Measurements from ENCODE around the gene DMXL1. TPM values are rescaled to one million over a fixed set of nuclear protein-coding genes. Genes with fewer than 3 reads are reported as not detected.

The DMXL1 gene
- total RNA-seq, 4 donors from 2014 or later = 38.4 to 157 (median 48.2) TPM

DNA sequence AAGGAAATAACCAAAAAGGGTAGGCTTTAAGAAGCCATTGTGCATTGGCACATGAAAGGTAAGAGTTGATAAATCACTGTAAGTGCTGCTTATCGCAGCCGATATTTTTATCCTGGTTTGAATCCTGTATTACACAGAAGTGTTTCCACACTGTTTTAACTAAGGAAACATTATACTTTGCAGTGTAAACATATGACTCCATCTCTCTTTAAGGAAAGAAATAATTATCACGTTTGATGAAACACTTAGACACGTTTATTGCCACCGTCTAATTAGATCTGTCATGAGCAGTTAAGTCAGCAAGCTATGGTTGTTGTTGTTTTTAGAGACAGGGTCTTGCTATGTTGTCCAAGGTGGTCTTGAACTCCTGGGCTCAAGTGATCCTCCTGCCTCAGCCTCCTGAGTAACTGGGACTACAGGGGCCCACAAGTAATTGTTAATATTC lies 199.3 kb downstream of the DMXL1 start:
- Histone ChIP-seq H3K4me1 (peaks cover 0 to 64% (median 0%) of the 10 kb centered on the region in 3 donors), H3K27me3 (no peaks in the 10 kb centered on the region), H3K9me3 (no peaks in the 10 kb centered on the region), H3K36me3 (no peaks in the 10 kb centered on the region), H3K4me3 (peak overlapping the region in 1 of 2 donors; percentile 84), H3K27ac (peak overlapping the region in 1 of 4 donors; percentile 95)
- TF ChIP-seq EP300 (IDR thresholded peaks at IDR 0.05) = no peak
- TF ChIP-seq, protein P1, sequence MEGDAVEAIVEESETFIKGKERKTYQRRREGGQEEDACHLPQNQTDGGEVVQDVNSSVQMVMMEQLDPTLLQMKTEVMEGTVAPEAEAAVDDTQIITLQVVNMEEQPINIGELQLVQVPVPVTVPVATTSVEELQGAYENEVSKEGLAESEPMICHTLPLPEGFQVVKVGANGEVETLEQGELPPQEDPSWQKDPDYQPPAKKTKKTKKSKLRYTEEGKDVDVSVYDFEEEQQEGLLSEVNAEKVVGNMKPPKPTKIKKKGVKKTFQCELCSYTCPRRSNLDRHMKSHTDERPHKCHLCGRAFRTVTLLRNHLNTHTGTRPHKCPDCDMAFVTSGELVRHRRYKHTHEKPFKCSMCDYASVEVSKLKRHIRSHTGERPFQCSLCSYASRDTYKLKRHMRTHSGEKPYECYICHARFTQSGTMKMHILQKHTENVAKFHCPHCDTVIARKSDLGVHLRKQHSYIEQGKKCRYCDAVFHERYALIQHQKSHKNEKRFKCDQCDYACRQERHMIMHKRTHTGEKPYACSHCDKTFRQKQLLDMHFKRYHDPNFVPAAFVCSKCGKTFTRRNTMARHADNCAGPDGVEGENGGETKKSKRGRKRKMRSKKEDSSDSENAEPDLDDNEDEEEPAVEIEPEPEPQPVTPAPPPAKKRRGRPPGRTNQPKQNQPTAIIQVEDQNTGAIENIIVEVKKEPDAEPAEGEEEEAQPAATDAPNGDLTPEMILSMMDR (IDR thresholded peaks at IDR 0.05) = no peak
- TF ChIP-seq POLR2A (IDR thresholded peaks at IDR 0.05) = no peak
- TF ChIP-seq POLR2AphosphoS5 (IDR thresholded peaks at IDR 0.05) = no peak
- no peak for ATAC-seq
- 54 to 80% methylated on average over 5 of the region's 5 CpGs for WGBS, 2 donors (ENCODE audit: low coverage in 1 of 2)

GRCh38 chr5:119270960-119271757 lies 200.3 kb downstream of the DMXL1 start:
- peak; percentile 77 for TF ChIP-seq POLR2AphosphoS5 (IDR thresholded peaks at IDR 0.05)
- TF ChIP-seq, protein P1 (IDR thresholded peaks at IDR 0.05) = no peak
- TF ChIP-seq POLR2A (IDR thresholded peaks at IDR 0.05) = no peak
- TF ChIP-seq EP300 (IDR thresholded peaks at IDR 0.05) = no peak
- peaks cover 0 to 68% (median 0%) of the 10 kb centered on the region in 3 donors for H3K4me1 ChIP-seq
- 81 to 84% methylated on average over 3 to 6 of the region's 6 CpGs for WGBS, 2 donors (ENCODE audit: low coverage in 1 of 2)
- H3K36me3 ChIP-seq = no peaks in the 10 kb centered on the region
- no peaks in the 10 kb centered on the region for H3K27me3 ChIP-seq
- H3K27ac ChIP-seq = peak overlapping the region in 1 of 4 donors; percentile 95
- no peaks in the 10 kb centered on the region for H3K9me3 ChIP-seq
- H3K4me3 ChIP-seq = no peak overlapping the region
- ATAC-seq = no peak

GRCh38 chr5:119271758-119272730 lies 201.2 kb downstream of the DMXL1 start:
- Histone ChIP-seq H3K27ac (peak overlapping the region in 1 of 4 donors; percentile 95), H3K4me1 (peaks cover 0 to 68% (median 0%) of the 10 kb centered on the region in 3 donors), H3K9me3 (no peaks in the 10 kb centered on the region), H3K36me3 (no peaks in the 10 kb centered on the region), H3K27me3 (no peaks in the 10 kb centered on the region), H3K4me3 (no peak overlapping the region)
- 100% methylated on average over 2 of the region's 2 CpGs for WGBS, 2 donors (ENCODE audit: low coverage in 1 of 2)
- no peak for TF ChIP-seq POLR2AphosphoS5 (IDR thresholded peaks at IDR 0.05)
- no peak for TF ChIP-seq EP300 (IDR thresholded peaks at IDR 0.05)
- no peak for TF ChIP-seq POLR2A (IDR thresholded peaks at IDR 0.05)
- TF ChIP-seq, protein P1 (IDR thresholded peaks at IDR 0.05) = no peak
- no peak for ATAC-seq

- peaks cover 0 to 61% (median 0%) of the 10 kb centered on the region in 3 donors for H3K4me1 ChIP-seq
- H3K36me3 ChIP-seq = no peaks in the 10 kb centered on the region
- TF ChIP-seq EP300 (IDR thresholded peaks at IDR 0.05) (no peak), POLR2AphosphoS5 (IDR thresholded peaks at IDR 0.05) (no peak), POLR2A (IDR thresholded peaks at IDR 0.05) (no peak)
- TF ChIP-seq, protein P1 (IDR thresholded peaks at IDR 0.05) = no peak
- 83 to 85% methylated on average over 4 to 9 of the region's 9 CpGs for WGBS, 2 donors (ENCODE audit: low coverage in 1 of 2)
- ATAC-seq = no peak
- no peak overlapping the region for H3K4me3 ChIP-seq
- H3K27ac ChIP-seq = no peak overlapping the region
- no peaks in the 10 kb centered on the region for H3K27me3 ChIP-seq
- no peaks in the 10 kb centered on the region for H3K9me3 ChIP-seq
Observed at GRCh38 chr5:119273391-119273839, 202.5 kb downstream of the DMXL1 start.

Data from gastroesophageal sphincter (tissue), 4 donors.